MCF 10A (cell line): ENCODE results near the gene AKAP13. TPM values are rescaled to one million over a fixed set of nuclear protein-coding genes. Genes with fewer than 3 reads are reported as not detected.

Source experiments
- BruUV-seq: library from RNA; stranded (reverse); fragments of 400-500 nt; replicated peaks from 2 replicates; lab custom pipeline; 2021; lab: Mats Ljungman, UMichigan
- CTCF ChIA-PET: fragments of 300-600 bp; sonication (Branson Sonifier 250); formaldehyde crosslinking; extraction: SDS; loops from one replicate; lab custom pipeline; 2021; ENCODE audit warnings: antibody characterized with exemption, inconsistent platforms; lab: Yijun Ruan, JAX
- POLR2A ChIA-PET: fragments of 300-600, 350-650 bp; sonication (Branson Sonifier 250); formaldehyde crosslinking; extraction: SDS; loops from one replicate; lab custom pipeline; 2020; ENCODE audit warnings: antibody characterized with exemption, inconsistent platforms; lab: Yijun Ruan, JAX
- DNase-seq: peaks from one replicate; pipeline ENCODE4 v3.0.0-alpha.2; 2018; ENCODE audit not compliant: unreplicated experiment
- H3K27ac Mint-ChIP-seq: one replicate; pipeline ENCODE4 v1.8.0; 2022; ENCODE audit warnings: mild to moderate bottlenecking, low read depth, mixed read lengths; ENCODE audit not compliant: unreplicated experiment
- H3K27me3 Mint-ChIP-seq: one replicate; pipeline ENCODE4 v1.8.0; 2022; ENCODE audit warnings: mixed read lengths; ENCODE audit not compliant: insufficient read depth, unreplicated experiment
- H3K36me3 Mint-ChIP-seq: one replicate; pipeline ENCODE4 v1.8.0; 2022; ENCODE audit warnings: mild to moderate bottlenecking, moderate library complexity, mixed read lengths; ENCODE audit not compliant: insufficient read depth, unreplicated experiment
- H3K4me1 Mint-ChIP-seq: one replicate; pipeline ENCODE4 v1.8.0; 2022; ENCODE audit warnings: mixed read lengths; ENCODE audit not compliant: insufficient read depth, unreplicated experiment
- H3K4me3 Mint-ChIP-seq: one replicate; pipeline ENCODE4 v1.8.0; 2022; ENCODE audit warnings: mild to moderate bottlenecking, moderate library complexity, mixed read lengths; ENCODE audit not compliant: unreplicated experiment
- H3K9me3 Mint-ChIP-seq: one replicate; pipeline ENCODE4 v1.8.0; 2022; ENCODE audit warnings: mixed read lengths; ENCODE audit not compliant: unreplicated experiment
- intact Hi-C: fragments of 100-400 bp; cut with micrococcal nuclease; formaldehyde crosslinking; loops from 2 replicates; pipeline ENCODE4 v1.14.1; 2022
- total RNA-seq: library from RNA; stranded (reverse); gene quantifications from 2 replicates; pipeline ENCODE4 v1.2.3, GENCODE V29; 2022
- TF ChIP-seq, protein P1 (sequence below): fragments of 200-600 bp; IDR thresholded peaks from one replicate; pipeline ENCODE4 v1.8.0; 2022; ENCODE audit warnings: antibody characterized with exemption, mild to moderate bottlenecking; ENCODE audit not compliant: unreplicated experiment

AKAP13 gene
- total RNA-seq, 1 experiment from 2014 or later = 65.7 TPM

GRCh38 chr15:85743392-85744055 is 363.1 kb downstream of the AKAP13 start:
- intact Hi-C loops = no loop called here
- TF ChIP-seq, protein P1, sequence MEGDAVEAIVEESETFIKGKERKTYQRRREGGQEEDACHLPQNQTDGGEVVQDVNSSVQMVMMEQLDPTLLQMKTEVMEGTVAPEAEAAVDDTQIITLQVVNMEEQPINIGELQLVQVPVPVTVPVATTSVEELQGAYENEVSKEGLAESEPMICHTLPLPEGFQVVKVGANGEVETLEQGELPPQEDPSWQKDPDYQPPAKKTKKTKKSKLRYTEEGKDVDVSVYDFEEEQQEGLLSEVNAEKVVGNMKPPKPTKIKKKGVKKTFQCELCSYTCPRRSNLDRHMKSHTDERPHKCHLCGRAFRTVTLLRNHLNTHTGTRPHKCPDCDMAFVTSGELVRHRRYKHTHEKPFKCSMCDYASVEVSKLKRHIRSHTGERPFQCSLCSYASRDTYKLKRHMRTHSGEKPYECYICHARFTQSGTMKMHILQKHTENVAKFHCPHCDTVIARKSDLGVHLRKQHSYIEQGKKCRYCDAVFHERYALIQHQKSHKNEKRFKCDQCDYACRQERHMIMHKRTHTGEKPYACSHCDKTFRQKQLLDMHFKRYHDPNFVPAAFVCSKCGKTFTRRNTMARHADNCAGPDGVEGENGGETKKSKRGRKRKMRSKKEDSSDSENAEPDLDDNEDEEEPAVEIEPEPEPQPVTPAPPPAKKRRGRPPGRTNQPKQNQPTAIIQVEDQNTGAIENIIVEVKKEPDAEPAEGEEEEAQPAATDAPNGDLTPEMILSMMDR = no peak
- Mint-ChIP-seq H3K4me1 (no peaks in the 10 kb centered on the region), H3K27me3 (no peaks in the 10 kb centered on the region), H3K4me3 (no peak overlapping the region), H3K9me3 (no peaks in the 10 kb centered on the region), H3K36me3 (peaks cover 95% of the 10 kb centered on the region), H3K27ac (no peak overlapping the region)
- BruUV-seq = no TSS peak
- CTCF ChIA-PET = interaction anchor here (0.8 kb wide), 1 partner anchor 18 kb away, joined by 3 read pairs; no protein-coding TSS in a partner anchor
- POLR2A ChIA-PET = no interaction called here
- no peak for DNase-seq

GRCh38 chr15:85744579-85744978 is 364.2 kb downstream of the AKAP13 start:
- Mint-ChIP-seq H3K9me3 (no peaks in the 10 kb centered on the region), H3K4me1 (no peaks in the 10 kb centered on the region), H3K4me3 (no peak overlapping the region), H3K27me3 (no peaks in the 10 kb centered on the region), H3K27ac (no peak overlapping the region), H3K36me3 (peaks cover 96% of the 10 kb centered on the region)
- TF ChIP-seq, protein P1 = no peak
- ChIA-PET POLR2A (no interaction called here), CTCF (no interaction called here)
- intact Hi-C loops = no loop called here
- DNase-seq = no peak
- no TSS peak for BruUV-seq

DNA sequence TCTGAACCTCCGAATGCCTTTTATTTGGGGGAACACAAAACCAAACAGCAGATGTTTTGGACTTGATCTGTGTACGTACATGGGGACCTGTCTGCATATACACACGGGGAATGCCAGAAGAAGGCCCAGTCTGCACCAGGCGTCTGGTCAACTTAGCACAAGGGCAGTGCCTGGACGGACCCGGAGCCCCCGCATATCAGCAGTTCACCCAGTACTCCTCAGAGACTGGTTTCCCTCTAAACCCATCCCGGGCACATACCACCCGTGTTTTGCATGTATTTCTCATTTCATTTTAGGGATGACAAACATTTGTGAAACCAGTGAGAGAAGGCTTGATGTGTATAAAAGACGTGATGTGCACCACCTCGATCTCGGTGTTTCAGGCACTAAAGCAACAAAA is 364.6 kb downstream of the AKAP13 start:
- POLR2A ChIA-PET = no interaction called here
- Mint-ChIP-seq H3K27ac (no peak overlapping the region), H3K27me3 (no peaks in the 10 kb centered on the region), H3K4me1 (no peaks in the 10 kb centered on the region), H3K4me3 (no peak overlapping the region), H3K9me3 (no peaks in the 10 kb centered on the region), H3K36me3 (peaks cover 95% of the 10 kb centered on the region)
- DNase-seq = no peak
- TSS peak; percentile 14 for BruUV-seq
- TF ChIP-seq, protein P1 = no peak
- CTCF ChIA-PET = no interaction called here
- intact Hi-C loops = no loop called here

DNA sequence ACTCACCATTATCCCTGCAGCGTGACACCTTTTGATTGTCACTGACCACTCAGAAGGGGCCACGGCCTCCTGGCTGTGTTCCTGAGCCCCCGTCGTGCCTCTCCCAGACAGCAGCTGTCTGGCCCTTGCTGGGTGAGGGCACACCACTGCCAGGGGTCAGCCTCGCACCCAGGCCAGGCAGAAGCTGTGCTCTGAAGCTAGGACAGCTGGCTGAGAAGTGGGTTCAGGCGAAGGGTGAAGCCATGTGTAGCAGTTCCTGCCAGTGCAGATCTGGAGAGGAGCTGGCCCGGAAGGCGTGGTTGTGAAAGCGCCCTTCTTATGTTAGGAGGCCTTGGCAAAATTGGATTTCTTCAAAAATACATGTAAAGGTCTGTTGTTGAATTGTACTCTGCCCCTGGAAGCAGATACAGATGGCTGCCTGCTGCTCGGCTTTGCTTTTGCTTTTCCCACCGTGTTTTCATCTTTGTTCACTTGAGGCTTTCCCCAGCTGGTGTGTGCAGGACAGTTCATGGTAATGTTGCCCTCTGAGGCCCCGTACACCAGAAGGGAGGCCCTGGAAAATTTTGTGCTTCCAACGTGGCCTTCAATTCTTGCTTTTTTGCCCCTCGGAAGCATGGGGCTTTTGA is 365.2 kb downstream of the AKAP13 start:
- TF ChIP-seq, protein P1 = no peak
- no TSS peak for BruUV-seq
- Mint-ChIP-seq H3K4me1 (no peaks in the 10 kb centered on the region), H3K27ac (no peak overlapping the region), H3K36me3 (peaks cover 89% of the 10 kb centered on the region), H3K27me3 (no peaks in the 10 kb centered on the region), H3K4me3 (no peak overlapping the region), H3K9me3 (no peaks in the 10 kb centered on the region)
- intact Hi-C loops = no loop called here
- ChIA-PET POLR2A (no interaction called here), CTCF (interaction anchor here (0.5 to 0.8 kb wide), 2 partner anchors 14 to 20 kb away, joined by 3 read pairs; no protein-coding TSS in a partner anchor)
- no peak for DNase-seq
